HG03342 (cell line): ENCODE measurements around the gene DNAJC28.

Experiments used
- ATAC-seq: cut with Tn5 transposase; IDR thresholded peaks from one replicate; pipeline ENCODE4 v1.9.1; 2021; ENCODE audit warnings: mild to moderate bottlenecking, moderate library complexity; ENCODE audit not compliant: unreplicated experiment

The DNAJC28 gene

GRCh38 chr21:33441489-33442477 is 49.7 kb downstream of the DNAJC28 start:
- ATAC-seq = peak; percentile 71
